Tibial artery (tissue), 4 donors: ENCODE measurements around the gene PLEKHD1.

Experiments
- DNase-seq, 2 donors: peaks; one replicate each; pipeline ENCODE4 v3.0.0-alpha.2; 2019
- H3K27ac ChIP-seq, 2 donors: fragments of 200-600 bp; sonication (generic) in 1 of 2; 1 replicate in 1 of 2; 2 replicates in 1 of 2; pipeline ENCODE4 v1.5.1; 2018 to 2019; ENCODE audit warnings: mild to moderate bottlenecking in 1 of 2
- H3K27me3 ChIP-seq, 2 donors: fragments of 200-600 bp; sonication (generic) in 1 of 2; one replicate each; pipeline versions ENCODE4 v1.5.1 to v1.6.0; 2016 to 2019
- H3K36me3 ChIP-seq, 3 donors: fragments of 200-600 bp; sonication (generic) in 2 of 3; one replicate each; pipeline ENCODE4 v1.5.1; 2016 to 2019; ENCODE audit warnings: mild to moderate bottlenecking in 2 of 3
- H3K4me1 ChIP-seq, 4 donors: fragments of 200-600 bp; sonication (generic) in 2 of 4; 1 replicate in 3 of 4; 2 replicates in 1 of 4; pipeline ENCODE4 v1.5.1; 2016 to 2019
- H3K4me3 ChIP-seq, 2 donors: fragments of 200-600 bp; sonication (generic) in 1 of 2; 1 replicate in 1 of 2; 2 replicates in 1 of 2; pipeline ENCODE4 v1.5.1; 2018 to 2019; ENCODE audit warnings: mild to moderate bottlenecking in 2 of 2
- H3K9me3 ChIP-seq, 3 donors: fragments of 200-600 bp; sonication (generic) in 1 of 3; one replicate each; pipeline ENCODE4 v1.5.1; 2016 to 2019
- intact Hi-C: fragments of 100-400 bp; cut with DNase I; formaldehyde crosslinking; loops from one replicate; pipeline ENCODE4 v1.15.0; 2023; ENCODE audit warnings: low total_unique reads
- TF ChIP-seq, protein P1 (sequence below), 2 experiments: fragments of 200-600 bp in 1 of 2; fragments of 450-650 bp in 1 of 2; IDR thresholded peaks; one replicate each; pipeline ENCODE4 v1.5.1; 2017 to 2019; ENCODE audit warnings: antibody characterized with exemption in 2 of 2, mild to moderate bottlenecking in 1 of 2, moderate library complexity in 1 of 2

Gene PLEKHD1

GRCh38 chr14:69489495-69489894 is 5.0 kb downstream of the PLEKHD1 start:
- Histone ChIP-seq H3K9me3 (no peaks in the 10 kb centered on the region), H3K27ac (no peak overlapping the region), H3K4me3 (no peak overlapping the region), H3K36me3 (no peaks in the 10 kb centered on the region), H3K4me1 (peaks cover 0 to 9% (median 7%) of the 10 kb centered on the region in 4 donors), H3K27me3 (peaks cover 0 to 37% of the 10 kb centered on the region in 2 donors)
- TF ChIP-seq, protein P1, sequence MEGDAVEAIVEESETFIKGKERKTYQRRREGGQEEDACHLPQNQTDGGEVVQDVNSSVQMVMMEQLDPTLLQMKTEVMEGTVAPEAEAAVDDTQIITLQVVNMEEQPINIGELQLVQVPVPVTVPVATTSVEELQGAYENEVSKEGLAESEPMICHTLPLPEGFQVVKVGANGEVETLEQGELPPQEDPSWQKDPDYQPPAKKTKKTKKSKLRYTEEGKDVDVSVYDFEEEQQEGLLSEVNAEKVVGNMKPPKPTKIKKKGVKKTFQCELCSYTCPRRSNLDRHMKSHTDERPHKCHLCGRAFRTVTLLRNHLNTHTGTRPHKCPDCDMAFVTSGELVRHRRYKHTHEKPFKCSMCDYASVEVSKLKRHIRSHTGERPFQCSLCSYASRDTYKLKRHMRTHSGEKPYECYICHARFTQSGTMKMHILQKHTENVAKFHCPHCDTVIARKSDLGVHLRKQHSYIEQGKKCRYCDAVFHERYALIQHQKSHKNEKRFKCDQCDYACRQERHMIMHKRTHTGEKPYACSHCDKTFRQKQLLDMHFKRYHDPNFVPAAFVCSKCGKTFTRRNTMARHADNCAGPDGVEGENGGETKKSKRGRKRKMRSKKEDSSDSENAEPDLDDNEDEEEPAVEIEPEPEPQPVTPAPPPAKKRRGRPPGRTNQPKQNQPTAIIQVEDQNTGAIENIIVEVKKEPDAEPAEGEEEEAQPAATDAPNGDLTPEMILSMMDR (IDR thresholded peaks at IDR 0.05), result no peak
- intact Hi-C loops, result no loop called here
- peak in 1 of 2 donors; percentile 7 for DNase-seq

- peaks cover 0 to 29% of the 10 kb centered on the region in 2 donors for H3K27me3 ChIP-seq
- TF ChIP-seq, protein P1 (IDR thresholded peaks at IDR 0.05), result no peak
- H3K27ac ChIP-seq, result no peak overlapping the region
- H3K4me3 ChIP-seq, result no peak overlapping the region
- no peaks in the 10 kb centered on the region for H3K9me3 ChIP-seq
- DNase-seq, result peak in 1 of 2 donors; percentile 25
- intact Hi-C loops, result no loop called here
- peaks cover 0 to under 1% (median 0%) of the 10 kb centered on the region in 4 donors for H3K4me1 ChIP-seq
- no peaks in the 10 kb centered on the region for H3K36me3 ChIP-seq
These were observed 5.8 kb downstream of the PLEKHD1 start for GRCh38 chr14:69490219-69490918.

DNA sequence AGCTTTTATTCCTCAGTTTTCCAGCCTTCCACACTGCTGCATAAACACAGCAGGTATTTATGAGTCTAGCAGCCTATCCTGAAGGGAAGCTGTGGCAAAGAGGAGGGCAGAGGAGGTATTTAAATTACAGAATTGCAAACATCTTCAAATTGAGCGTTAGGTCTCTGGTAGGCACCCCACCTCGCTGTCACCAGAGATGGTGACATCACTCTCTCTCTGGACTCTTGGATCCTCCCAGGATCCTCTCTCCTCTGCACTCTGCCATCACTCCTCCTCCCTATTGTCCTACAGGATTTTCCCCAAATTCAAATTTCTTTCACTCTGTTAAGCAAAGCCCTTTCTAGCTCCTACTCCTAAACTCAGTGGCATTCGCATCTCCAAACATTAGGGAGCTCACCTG is 6.7 kb downstream of the PLEKHD1 start:
- no peaks in the 10 kb centered on the region for H3K4me1 ChIP-seq
- peaks cover 0 to 20% of the 10 kb centered on the region in 2 donors for H3K27me3 ChIP-seq
- TF ChIP-seq, protein P1 (IDR thresholded peaks at IDR 0.05), result no peak
- H3K9me3 ChIP-seq, result no peaks in the 10 kb centered on the region
- no peaks in the 10 kb centered on the region for H3K36me3 ChIP-seq
- intact Hi-C loops, result no loop called here
- H3K4me3 ChIP-seq, result no peak overlapping the region
- DNase-seq, result peak in 1 of 2 donors; percentile 9
- H3K27ac ChIP-seq, result no peak overlapping the region

- intact Hi-C loops, result no loop called here
- Histone ChIP-seq H3K4me1 (no peaks in the 10 kb centered on the region), H3K27ac (no peak overlapping the region), H3K36me3 (no peaks in the 10 kb centered on the region), H3K9me3 (no peaks in the 10 kb centered on the region), H3K27me3 (peaks cover 0 to 4% of the 10 kb centered on the region in 2 donors), H3K4me3 (no peak overlapping the region)
- TF ChIP-seq, protein P1 (IDR thresholded peaks at IDR 0.05), result no peak
- no peak for DNase-seq
These were observed 8.5 kb downstream of the PLEKHD1 start for GRCh38 chr14:69493038-69493437.

GRCh38 chr14:69493791-69494190 is 9.3 kb downstream of the PLEKHD1 start:
- TF ChIP-seq, protein P1 (IDR thresholded peaks at IDR 0.05), result no peak
- no peaks in the 10 kb centered on the region for H3K9me3 ChIP-seq
- no peak overlapping the region for H3K4me3 ChIP-seq
- no peaks in the 10 kb centered on the region for H3K27me3 ChIP-seq
- no peak for DNase-seq
- intact Hi-C loops, result no loop called here
- no peaks in the 10 kb centered on the region for H3K4me1 ChIP-seq
- no peak overlapping the region for H3K27ac ChIP-seq
- no peaks in the 10 kb centered on the region for H3K36me3 ChIP-seq
